Glutamatergic neuron (in vitro differentiated cells): ENCODE data around the gene FBLIM1. TPM values are rescaled to one million over a fixed set of nuclear protein-coding genes. Genes with fewer than 3 reads are reported as not detected.

ENCODE experiments used
- DNase-seq: peaks from one replicate; pipeline ENCODE4 v3.0.0; 2022
- H3K27ac Mint-ChIP-seq: one replicate; pipeline ENCODE4 v1.8.0; 2020; ENCODE audit warnings: mild to moderate bottlenecking, mixed read lengths, inconsistent platforms; ENCODE audit not compliant: unreplicated experiment
- H3K27me3 Mint-ChIP-seq: one replicate; pipeline ENCODE4 v1.8.0; 2020; ENCODE audit warnings: mild to moderate bottlenecking, moderate library complexity, mixed read lengths, inconsistent platforms; ENCODE audit not compliant: unreplicated experiment
- H3K36me3 Mint-ChIP-seq: one replicate; pipeline ENCODE4 v1.8.0; 2020; ENCODE audit warnings: mild to moderate bottlenecking, mixed read lengths, inconsistent platforms; ENCODE audit not compliant: unreplicated experiment
- H3K4me1 Mint-ChIP-seq: one replicate; pipeline ENCODE4 v1.8.0; 2020; ENCODE audit warnings: mild to moderate bottlenecking, low read depth, mixed read lengths, inconsistent platforms; ENCODE audit not compliant: unreplicated experiment
- H3K4me3 Mint-ChIP-seq: one replicate; pipeline ENCODE4 v1.8.0; 2020; ENCODE audit warnings: mild to moderate bottlenecking, mixed read lengths, inconsistent platforms; ENCODE audit not compliant: unreplicated experiment
- H3K9me3 Mint-ChIP-seq: one replicate; pipeline ENCODE4 v1.8.0; 2020; ENCODE audit warnings: mild to moderate bottlenecking, moderate library complexity, mixed read lengths, inconsistent platforms; ENCODE audit not compliant: unreplicated experiment
- total RNA-seq: library from RNA; stranded (reverse); fragmentation: NEBNext Ultra II Directional; extraction: Animal tissue kit (Norgen Biotek cat#: 25700); gene quantifications from one replicate; pipeline ENCODE4 v1.2.1, GENCODE V29; 2021; ENCODE audit not compliant: unreplicated experiment
- TF ChIP-seq, protein P1 (sequence below): fragments of 200-600 bp; sonication (generic); IDR thresholded peaks from one replicate; pipeline ENCODE4 v1.5.0; 2021; ENCODE audit not compliant: partially characterized antibody, unreplicated experiment

Gene FBLIM1
- total RNA-seq, 1 donor from 2014 or later = 29.9 TPM

DNA sequence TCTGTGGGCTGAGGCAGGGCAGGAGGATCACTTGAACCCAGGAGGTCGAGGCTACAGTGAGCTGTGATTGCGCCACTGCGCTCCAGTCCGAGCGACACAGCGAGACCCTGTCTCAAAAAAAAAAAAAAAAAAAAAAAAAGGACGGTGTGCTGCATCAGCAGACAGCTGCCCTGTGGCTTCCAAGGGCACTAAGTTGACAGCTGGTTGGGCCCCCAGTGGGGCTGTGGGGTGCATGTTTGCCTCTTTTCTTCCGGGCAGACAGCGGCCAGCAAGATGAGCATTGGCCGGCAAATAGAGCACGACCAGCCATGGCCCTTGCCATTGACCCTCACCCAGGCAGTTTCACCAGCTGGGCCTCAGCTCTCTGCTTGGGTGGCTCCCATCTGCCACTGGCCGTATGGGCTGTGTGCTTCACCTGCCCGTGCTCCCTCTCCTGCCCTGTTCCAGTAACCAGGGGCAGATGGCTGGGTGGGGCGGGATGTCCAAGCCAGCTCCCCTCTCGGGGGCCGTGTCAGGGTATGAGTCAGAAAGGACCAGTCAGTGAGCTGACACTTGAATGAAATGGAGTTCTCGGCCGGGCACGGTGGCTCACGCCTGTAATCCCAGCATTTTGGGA is 34.9 kb upstream of the FBLIM1 start:
- peak; percentile 90 for DNase-seq
- H3K4me3 Mint-ChIP-seq = peak overlapping the region; percentile 71
- H3K9me3 Mint-ChIP-seq = peaks cover 12% of the 10 kb centered on the region
- TF ChIP-seq, protein P1, sequence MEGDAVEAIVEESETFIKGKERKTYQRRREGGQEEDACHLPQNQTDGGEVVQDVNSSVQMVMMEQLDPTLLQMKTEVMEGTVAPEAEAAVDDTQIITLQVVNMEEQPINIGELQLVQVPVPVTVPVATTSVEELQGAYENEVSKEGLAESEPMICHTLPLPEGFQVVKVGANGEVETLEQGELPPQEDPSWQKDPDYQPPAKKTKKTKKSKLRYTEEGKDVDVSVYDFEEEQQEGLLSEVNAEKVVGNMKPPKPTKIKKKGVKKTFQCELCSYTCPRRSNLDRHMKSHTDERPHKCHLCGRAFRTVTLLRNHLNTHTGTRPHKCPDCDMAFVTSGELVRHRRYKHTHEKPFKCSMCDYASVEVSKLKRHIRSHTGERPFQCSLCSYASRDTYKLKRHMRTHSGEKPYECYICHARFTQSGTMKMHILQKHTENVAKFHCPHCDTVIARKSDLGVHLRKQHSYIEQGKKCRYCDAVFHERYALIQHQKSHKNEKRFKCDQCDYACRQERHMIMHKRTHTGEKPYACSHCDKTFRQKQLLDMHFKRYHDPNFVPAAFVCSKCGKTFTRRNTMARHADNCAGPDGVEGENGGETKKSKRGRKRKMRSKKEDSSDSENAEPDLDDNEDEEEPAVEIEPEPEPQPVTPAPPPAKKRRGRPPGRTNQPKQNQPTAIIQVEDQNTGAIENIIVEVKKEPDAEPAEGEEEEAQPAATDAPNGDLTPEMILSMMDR = no peak
- H3K4me1 Mint-ChIP-seq = peaks cover 29% of the 10 kb centered on the region
- peaks cover 4% of the 10 kb centered on the region for H3K36me3 Mint-ChIP-seq
- H3K27me3 Mint-ChIP-seq = peaks cover 6% of the 10 kb centered on the region
- H3K27ac Mint-ChIP-seq = peak overlapping the region; percentile 88

DNA sequence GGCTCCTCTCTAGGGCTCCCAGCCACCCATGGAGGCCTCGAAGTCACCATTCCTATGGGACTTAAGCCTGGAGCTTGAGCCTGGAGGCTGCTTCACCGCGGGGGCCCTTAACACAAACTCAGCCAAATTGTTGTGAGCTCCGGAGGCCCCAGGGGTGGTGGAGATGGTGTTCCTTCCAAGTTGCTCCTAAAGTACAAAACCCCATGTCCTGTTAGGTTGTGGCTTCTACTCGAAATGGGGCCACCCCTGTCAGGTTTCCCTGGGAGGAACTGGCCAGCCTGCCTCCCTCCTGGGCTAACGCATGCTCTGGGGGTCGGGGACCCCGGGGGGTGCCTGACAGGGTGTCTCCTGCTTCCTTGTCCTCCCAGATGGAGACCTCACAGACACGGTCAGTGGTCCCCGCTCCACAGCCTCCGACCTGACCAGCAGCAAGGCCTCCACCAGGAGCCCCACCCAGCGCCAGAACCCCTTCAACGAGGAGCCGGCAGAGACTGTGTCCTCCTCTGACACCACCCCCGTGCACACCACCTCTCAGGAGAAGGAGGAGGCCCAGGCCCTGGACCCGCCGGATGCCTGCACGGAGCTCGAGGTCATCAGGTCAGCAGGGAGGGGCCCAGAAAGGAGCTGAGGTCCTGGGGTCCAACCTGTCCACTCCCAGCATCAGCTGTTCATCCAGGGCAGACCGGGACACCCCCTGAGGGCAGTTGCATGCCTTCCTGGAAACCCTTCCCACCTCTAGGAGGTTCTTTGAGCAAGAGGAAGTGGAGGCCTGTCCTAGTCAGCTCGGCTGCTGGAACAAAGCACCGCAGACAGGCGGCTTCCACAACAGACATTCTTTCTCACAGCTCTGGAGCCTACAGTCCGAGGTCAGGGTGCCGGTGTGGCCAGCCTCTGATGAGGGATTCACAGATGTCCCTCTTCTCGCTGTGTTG is 33.4 kb upstream of the FBLIM1 start:
- H3K4me3 Mint-ChIP-seq = peak overlapping the region; percentile 37
- H3K4me1 Mint-ChIP-seq = peaks cover 29% of the 10 kb centered on the region
- peaks cover 6% of the 10 kb centered on the region for H3K27me3 Mint-ChIP-seq
- H3K27ac Mint-ChIP-seq = peak overlapping the region; percentile 53
- peaks cover 4% of the 10 kb centered on the region for H3K36me3 Mint-ChIP-seq
- H3K9me3 Mint-ChIP-seq = peaks cover 18% of the 10 kb centered on the region
- TF ChIP-seq, protein P1 = no peak
- DNase-seq = no peak

DNA sequence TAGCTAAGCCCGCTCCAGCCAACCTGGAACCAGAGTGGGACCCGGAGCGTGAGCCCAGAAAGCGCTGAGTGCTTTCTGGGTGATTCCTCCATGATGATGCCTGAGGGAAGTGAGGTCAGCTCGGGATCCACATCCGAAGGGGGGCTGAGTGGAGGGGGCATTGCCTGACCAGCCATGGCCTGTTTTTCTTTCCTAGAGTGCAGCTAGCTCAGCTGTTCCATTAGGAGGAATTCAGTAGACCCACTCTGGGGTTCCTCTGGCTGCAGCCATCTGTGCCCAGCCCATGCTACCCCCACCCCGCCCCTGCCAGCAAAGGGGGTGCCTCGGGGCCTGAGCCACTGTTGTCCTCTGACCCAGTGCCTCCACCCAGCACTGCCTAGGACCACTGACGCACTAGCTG is 32.1 kb upstream of the FBLIM1 start:
- Mint-ChIP-seq H3K9me3 (peaks cover 17% of the 10 kb centered on the region), H3K4me3 (peak overlapping the region; percentile 68), H3K27ac (peak overlapping the region; percentile 72), H3K27me3 (peaks cover 6% of the 10 kb centered on the region), H3K36me3 (peaks cover 4% of the 10 kb centered on the region), H3K4me1 (peaks cover 27% of the 10 kb centered on the region)
- TF ChIP-seq, protein P1 = no peak
- DNase-seq = no peak

DNA sequence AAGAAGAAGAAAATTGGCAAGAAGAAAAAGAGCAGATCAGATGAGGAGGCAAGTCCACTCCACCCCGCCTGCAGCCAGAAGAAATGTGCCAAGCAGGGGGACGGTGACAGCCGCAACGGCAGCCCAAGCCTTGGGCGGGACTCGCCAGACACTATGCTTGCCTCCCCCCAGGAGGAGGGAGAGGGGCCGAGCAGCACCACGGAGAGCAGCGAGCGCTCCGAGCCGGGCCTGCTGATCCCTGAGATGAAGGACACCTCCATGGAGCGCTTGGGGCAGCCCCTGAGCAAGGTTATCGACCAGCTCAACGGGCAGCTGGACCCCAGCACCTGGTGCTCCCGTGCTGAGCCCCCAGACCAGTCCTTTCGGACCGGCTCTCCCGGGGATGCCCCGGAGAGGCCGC is 31.6 kb upstream of the FBLIM1 start:
- TF ChIP-seq, protein P1 = no peak
- H3K4me3 Mint-ChIP-seq = peak overlapping the region; percentile 68
- peaks cover 6% of the 10 kb centered on the region for H3K27me3 Mint-ChIP-seq
- no peak for DNase-seq
- H3K27ac Mint-ChIP-seq = peak overlapping the region; percentile 72
- peaks cover 4% of the 10 kb centered on the region for H3K36me3 Mint-ChIP-seq
- peaks cover 15% of the 10 kb centered on the region for H3K9me3 Mint-ChIP-seq
- H3K4me1 Mint-ChIP-seq = peaks cover 27% of the 10 kb centered on the region

DNA sequence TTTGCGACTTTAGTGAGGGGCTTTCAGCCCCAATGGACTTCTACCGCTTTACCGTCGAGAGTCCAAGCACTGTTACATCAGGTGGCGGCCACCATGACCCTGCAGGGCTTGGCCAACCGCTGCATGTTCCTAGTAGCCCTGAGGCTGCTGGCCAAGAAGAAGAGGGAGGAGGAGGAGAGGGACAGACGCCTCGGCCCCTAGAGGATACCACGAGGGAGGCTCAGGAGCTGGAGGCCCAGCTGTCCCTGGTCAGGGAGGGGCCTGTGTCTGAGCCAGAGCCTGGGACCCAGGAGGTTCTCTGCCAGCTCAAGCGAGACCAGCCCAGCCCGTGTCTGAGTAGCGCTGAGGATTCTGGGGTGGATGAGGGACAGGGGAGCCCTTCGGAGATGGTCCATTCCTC is 31.2 kb upstream of the FBLIM1 start:
- no peak overlapping the region for H3K4me3 Mint-ChIP-seq
- peaks cover 6% of the 10 kb centered on the region for H3K27me3 Mint-ChIP-seq
- DNase-seq = no peak
- TF ChIP-seq, protein P1 = no peak
- H3K4me1 Mint-ChIP-seq = peaks cover 27% of the 10 kb centered on the region
- H3K36me3 Mint-ChIP-seq = peaks cover 4% of the 10 kb centered on the region
- H3K9me3 Mint-ChIP-seq = peaks cover 15% of the 10 kb centered on the region
- no peak overlapping the region for H3K27ac Mint-ChIP-seq
